Measurements from ENCODE around the gene MYO10. TPM values are rescaled to one million over a fixed set of nuclear protein-coding genes. Genes with fewer than 3 reads are reported as not detected.

The MYO10 gene
- total RNA-seq, 1 experiment from 2014 or later, result 71.9 TPM

GRCh38 chr5:16787278-16787677 is 148.8 kb downstream of the MYO10 start:
- intact Hi-C loops (cut with micrococcal nuclease; ENCODE audit: unreplicated experiment), result no loop called here
- H3K27me3 ChIP-seq (ENCODE audit: control insufficient read depth, insufficient read depth, low read length), result no peaks in the 10 kb centered on the region
- H3K36me3 ChIP-seq (ENCODE audit: control insufficient read depth, insufficient read depth, low read length), result 0 out of 2 replicates have a peak, but pooled peaks cover 2% of the 10 kb centered on the region
- in situ Hi-C loops (cut with HindIII; ENCODE audit: low pct_unique_long_range_greater_than_20kb, low sequenced_read_pairs), result no loop called here
- ChIA-PET POLR2A (interaction anchor here (0.7 kb wide), 1 partner anchor 77 kb away, joined by 12 read pairs; no protein-coding TSS in a partner anchor), CTCF (interaction anchor here (0.6 to 0.8 kb wide), 2 partner anchors 98 to 403 kb away, joined by 4 to 6 read pairs; no protein-coding TSS in a partner anchor)
- no peak overlapping the region for H3K27ac ChIP-seq (ENCODE audit: low read length)
- DNase-seq (ENCODE audit: low read depth, low spot score) (no peak), ATAC-seq (no peak)
- H3K4me1 ChIP-seq (ENCODE audit: control insufficient read depth, insufficient read depth, low read length), result peaks cover 10% of the 10 kb centered on the region
- no peaks in the 10 kb centered on the region for H3K9me3 ChIP-seq (ENCODE audit: control insufficient read depth, insufficient read depth, low read depth, low read length)
- no TSS peak for BruUV-seq (replicated peaks)
- no peak overlapping the region for H3K4me3 ChIP-seq (ENCODE audit: low read depth in 2 of 2, low read length in 2 of 2)
- no peak for TF ChIP-seq REST (IDR thresholded peaks at IDR 0.05; ENCODE audit: insufficient read depth in 1 of 2, low read depth in 2 of 2, low read length in 1 of 2)
- TF ChIP-seq TCF7L2 (IDR thresholded peaks at IDR 0.05; ENCODE audit: low read depth, low read length), result no peak
- no peak for TF ChIP-seq POLR2AphosphoS5 (IDR thresholded peaks at IDR 0.05; ENCODE audit: low read depth, low read length)
- TF ChIP-seq SIN3A (IDR thresholded peaks at IDR 0.05; ENCODE audit: borderline replicate concordance, insufficient read depth, low read depth, low read length), result no peak
- TF ChIP-seq CTCF (IDR thresholded peaks at IDR 0.05), result no peak

GRCh38 chr5:16784843-16785791 is 151.0 kb downstream of the MYO10 start:
- intact Hi-C loops (cut with micrococcal nuclease; ENCODE audit: unreplicated experiment), result no loop called here
- ChIA-PET CTCF (no interaction called here), POLR2A (no interaction called here)
- Histone ChIP-seq H3K27ac (ENCODE audit: low read length) (no peak overlapping the region), H3K4me1 (ENCODE audit: control insufficient read depth, insufficient read depth, low read length) (no peaks in the 10 kb centered on the region), H3K27me3 (ENCODE audit: control insufficient read depth, insufficient read depth, low read length) (no peaks in the 10 kb centered on the region), H3K4me3 (ENCODE audit: low read depth in 2 of 2, low read length in 2 of 2) (no peak overlapping the region), H3K36me3 (ENCODE audit: control insufficient read depth, insufficient read depth, low read length) (peaks cover 7% of the 10 kb centered on the region; the same call in 1 of the 2 replicates), H3K9me3 (ENCODE audit: control insufficient read depth, insufficient read depth, low read depth, low read length) (no peaks in the 10 kb centered on the region)
- no TSS peak for BruUV-seq (replicated peaks)
- DNase-seq (ENCODE audit: low read depth, low spot score) (no peak), ATAC-seq (no peak)
- in situ Hi-C loops (cut with HindIII; ENCODE audit: low pct_unique_long_range_greater_than_20kb, low sequenced_read_pairs), result no loop called here
- no peak for TF ChIP-seq SIN3A (IDR thresholded peaks at IDR 0.05; ENCODE audit: borderline replicate concordance, insufficient read depth, low read depth, low read length)
- no peak for TF ChIP-seq CTCF (IDR thresholded peaks at IDR 0.05)
- TF ChIP-seq TCF7L2 (IDR thresholded peaks at IDR 0.05; ENCODE audit: low read depth, low read length), result no peak
- TF ChIP-seq REST (IDR thresholded peaks at IDR 0.05; ENCODE audit: insufficient read depth in 1 of 2, low read depth in 2 of 2, low read length in 1 of 2), result no peak
- TF ChIP-seq POLR2AphosphoS5 (IDR thresholded peaks at IDR 0.05; ENCODE audit: low read depth, low read length), result no peak

Measured in Panc1 (cell line).